ENCODE results near the gene CPPED1.
"Not testable (repeated sequence)": the region's sequence is repeated elsewhere in the genome, so short reads cannot be mapped to it uniquely, and the experiment has no call there.

CPPED1 gene

GRCh38 chr16:12801511-12802042, 2.1 kb downstream of the CPPED1 start:
- DNase-seq, result no peak

DNA sequence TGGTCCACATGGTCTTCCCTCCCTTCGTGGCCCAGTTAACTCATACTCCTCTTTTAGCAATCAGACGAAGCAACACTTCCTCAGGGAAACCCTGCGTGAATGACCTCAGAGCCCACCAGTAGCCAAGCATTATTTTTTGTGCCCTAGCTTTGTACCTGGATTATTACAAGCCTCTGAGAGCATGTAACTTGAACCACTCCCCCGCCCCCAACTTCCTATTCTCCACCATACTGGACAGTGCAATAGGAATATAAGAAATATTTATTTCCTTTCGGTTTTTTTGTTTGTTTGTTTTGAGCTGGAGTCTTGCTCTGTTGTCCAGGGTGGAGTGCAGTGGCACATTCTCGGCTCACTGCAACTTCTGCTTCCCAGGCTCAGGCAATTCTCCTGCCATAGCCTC, 2.9 kb downstream of the CPPED1 start:
- DNase-seq, result no peak

GRCh38 chr16:12799996-12800395, 3.7 kb downstream of the CPPED1 start:
- not testable (repeated sequence) for DNase-seq

DNA sequence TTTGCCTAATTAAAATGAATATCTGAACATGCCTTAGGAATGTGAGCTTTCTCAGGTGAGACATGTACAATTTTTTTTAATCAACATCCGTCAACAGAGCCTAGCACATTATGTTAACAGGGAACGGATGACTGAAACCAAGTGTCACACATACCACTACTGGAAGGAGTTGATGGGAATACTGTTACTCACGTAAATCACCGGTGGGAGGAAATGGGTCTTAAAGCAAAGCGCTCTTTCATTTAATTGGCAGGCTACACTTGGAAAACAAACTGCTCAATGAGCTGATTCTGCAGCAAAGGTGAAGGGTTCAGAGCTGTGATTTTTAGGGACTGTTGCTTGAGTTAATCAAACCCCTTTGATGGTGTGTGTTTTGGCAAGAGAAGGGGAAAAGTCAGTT, 4.8 kb downstream of the CPPED1 start:
- no peak for DNase-seq

- no peak for DNase-seq
These were observed 5.5 kb downstream of the CPPED1 start for GRCh38 chr16:12798171-12798570.

GRCh38 chr16:12796498-12796897, 7.2 kb downstream of the CPPED1 start:
- DNase-seq, result no peak

DNA sequence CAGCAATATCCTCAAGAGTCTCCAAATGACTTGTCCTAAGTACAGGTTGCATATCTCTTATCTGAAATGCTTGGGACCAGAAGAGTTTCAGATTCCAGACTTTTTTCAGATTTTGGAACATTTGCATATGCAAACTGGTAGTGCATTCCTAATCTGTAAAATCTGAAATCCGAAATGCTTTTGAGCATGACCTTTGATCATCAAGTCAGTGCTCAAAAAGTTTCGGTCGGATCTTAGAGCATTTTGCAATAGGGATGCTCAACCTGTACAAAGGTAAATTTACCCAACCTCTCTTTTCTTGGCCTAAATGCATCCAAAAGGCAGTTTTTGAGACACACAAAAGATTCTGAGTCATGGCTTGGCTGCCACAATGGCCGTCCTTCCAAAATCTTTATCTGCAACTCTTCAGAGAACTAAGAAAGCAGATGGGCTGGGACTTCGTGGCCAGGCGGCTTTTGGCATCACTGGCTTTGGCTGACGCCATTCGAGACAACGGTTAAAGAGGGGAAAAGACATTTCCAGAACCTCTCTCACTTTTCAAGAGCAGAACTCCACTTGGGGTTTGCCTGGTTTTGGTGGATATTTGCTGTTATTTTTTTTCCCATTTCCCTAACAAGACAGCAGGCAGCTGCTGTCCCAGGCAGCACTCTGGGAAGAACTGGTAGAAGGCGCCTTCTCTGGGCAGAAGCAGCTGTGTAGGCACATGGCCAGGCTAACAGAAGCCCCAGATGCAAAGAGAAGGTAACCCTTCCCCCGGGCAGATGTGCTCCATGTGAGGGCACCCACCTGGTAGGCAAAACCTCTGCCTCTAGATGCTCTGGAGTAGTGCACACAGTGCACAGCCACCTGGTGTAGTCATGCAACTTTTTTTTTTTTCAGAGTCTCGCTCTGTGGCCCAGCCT, 8.9 kb downstream of the CPPED1 start:
- no peak for DNase-seq

DNA sequence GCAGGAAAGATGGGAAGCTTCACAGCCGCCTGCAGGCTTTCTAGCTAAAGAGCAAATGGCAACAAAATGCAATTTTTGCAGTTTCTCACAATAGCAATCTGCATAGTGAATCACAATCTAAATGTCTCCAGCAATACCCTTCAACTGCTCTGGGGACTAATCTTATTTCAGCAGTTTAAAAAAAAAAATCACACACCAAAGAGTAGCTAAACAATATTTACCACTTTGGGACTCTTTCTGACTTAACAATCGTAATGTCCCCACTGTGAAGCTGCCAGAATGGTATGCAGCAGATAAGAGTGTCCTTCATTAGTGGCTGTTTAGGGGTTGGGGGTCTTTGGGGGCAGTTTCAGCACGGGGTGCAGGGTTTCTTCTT, 9.8 kb downstream of the CPPED1 start:
- no peak for DNase-seq

GRCh38 chr16:12793120-12793864, 10.4 kb downstream of the CPPED1 start:
- DNase-seq, result no peak

DNA sequence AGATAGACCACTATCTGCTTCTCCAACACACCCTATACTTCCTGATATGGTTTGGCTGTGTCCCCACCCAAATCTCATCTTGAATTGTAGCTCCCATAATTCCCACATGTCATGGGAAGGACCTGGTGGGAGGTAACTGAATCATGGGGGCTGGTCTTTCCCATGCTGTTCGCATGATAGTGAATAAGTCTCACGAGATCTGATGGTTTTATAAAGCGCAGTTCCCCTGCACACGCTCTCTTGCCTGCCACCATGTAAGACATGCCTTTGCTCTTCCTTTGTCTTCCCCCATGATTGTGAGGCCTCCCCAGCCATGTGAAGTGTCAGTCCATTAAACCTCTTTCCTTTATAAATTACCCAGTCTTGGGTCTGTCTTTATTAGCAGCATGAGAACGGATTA, 11.2 kb downstream of the CPPED1 start:
- not testable (repeated sequence) for DNase-seq

GRCh38 chr16:12791340-12791739, 12.3 kb downstream of the CPPED1 start:
- DNase-seq, result no peak

DNA sequence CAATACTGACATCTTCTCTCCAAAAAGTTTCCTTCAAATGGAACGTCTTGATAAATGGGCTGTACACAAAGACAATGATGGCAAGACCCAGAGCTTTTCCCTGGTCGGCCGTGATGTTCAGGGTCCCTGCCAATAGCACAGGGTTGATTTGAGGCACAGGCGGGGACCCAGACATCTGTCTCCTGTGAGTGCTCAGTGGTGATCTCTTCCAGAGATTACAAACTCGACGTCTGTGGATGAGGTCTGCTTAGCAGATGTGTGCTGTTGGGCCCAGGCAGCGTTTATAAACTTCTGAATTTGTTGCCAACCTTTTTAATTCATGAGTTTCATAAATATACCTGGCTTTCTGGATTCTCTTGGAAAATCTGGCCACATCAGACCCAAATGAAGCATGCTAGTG, 14.9 kb downstream of the CPPED1 start:
- no peak for DNase-seq

DNA sequence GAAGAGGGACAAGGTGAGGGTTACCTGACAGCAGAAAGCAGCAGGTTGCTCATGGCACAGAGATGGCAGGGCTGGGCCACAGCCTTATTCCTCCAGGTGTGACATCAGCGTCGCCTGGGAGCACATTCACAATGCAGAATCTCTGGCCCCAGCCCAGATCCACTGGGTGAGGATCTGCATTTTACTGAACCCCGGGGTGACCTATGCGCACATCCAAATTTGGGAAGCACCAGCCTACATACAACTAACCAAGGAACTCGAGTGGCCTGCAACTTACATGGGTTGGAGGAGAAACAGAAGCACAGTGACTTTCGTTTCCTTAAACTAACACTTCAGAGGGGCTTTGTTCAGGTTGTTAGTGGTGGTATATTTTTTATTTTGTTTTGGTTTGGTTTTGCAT, 17.6 kb downstream of the CPPED1 start:
- DNase-seq, result no peak

- DNase-seq, result no peak
These were observed 19.6 kb downstream of the CPPED1 start for GRCh38 chr16:12784076-12784475.

DNA sequence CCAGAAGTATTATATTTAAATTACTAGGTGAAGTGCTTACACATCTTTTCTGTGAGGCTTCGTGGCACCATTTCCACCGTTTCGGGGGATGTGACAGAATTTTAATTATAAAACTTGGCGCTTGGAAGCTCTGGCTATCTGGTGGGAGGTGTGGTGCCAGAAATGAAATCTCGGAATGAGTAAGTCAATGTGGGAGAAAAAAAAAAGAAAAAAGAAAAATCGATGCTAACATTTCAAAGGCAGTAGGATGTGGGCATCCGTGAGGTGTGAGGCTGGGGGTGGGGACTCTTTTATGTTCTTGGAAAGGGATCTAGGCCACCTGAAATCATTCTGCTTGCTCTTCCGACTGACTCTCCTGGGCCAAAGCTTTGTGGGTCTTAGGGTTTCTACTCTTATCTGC, 21.9 kb downstream of the CPPED1 start:
- DNase-seq, result no peak

- DNase-seq, result no peak
These were observed 23.2 kb downstream of the CPPED1 start for GRCh38 chr16:12780467-12780866.

DNA sequence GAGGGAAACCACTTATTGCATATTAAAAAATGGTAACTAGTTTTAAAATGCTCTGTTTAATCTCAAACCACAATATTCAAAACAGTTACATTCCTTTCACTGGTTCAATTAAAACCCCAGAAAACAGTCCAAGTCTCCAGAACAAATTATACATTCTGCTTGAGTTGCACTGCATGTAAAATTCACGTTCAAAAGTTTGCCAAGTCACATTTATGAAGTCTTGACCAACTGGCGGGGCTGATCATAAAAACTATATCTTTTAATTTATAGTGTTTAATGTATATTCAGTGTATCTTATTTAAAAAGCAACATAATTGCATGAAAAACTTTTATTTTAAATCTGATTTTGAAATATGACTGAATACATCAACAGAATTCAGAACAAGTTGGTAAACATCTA, 25.0 kb downstream of the CPPED1 start:
- DNase-seq, result no peak

GRCh38 chr16:12775656-12776236, 27.9 kb downstream of the CPPED1 start:
- no peak for DNase-seq

GRCh38 chr16:12773221-12773620, 30.5 kb downstream of the CPPED1 start:
- DNase-seq, result no peak

DNA sequence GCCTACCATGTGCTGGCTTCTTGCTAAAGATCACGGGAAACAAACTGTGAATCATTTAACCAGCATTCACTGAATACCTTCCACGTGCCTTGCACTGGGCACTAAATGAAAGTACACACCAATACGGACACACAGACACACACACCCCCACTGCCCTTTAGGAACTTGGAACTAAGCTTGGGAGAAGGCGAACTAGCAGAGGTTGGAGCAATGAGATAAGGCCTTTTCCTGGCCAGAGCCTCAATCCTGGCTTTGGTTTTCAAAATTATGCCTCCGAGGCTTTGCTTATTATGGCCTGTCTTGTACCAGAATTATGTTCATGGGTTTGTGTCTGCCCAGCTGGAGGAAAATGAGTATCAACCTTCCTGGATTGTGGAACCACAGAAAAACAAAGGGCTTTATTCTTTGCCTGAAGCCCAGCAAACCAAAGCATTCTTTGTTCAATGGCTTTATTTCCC, 32.3 kb downstream of the CPPED1 start:
- no peak for DNase-seq

GRCh38 chr16:12769525-12769924, 34.2 kb downstream of the CPPED1 start:
- no peak for DNase-seq

- DNase-seq, result no peak
These were observed 35.8 kb downstream of the CPPED1 start for GRCh38 chr16:12767897-12768296.

DNA sequence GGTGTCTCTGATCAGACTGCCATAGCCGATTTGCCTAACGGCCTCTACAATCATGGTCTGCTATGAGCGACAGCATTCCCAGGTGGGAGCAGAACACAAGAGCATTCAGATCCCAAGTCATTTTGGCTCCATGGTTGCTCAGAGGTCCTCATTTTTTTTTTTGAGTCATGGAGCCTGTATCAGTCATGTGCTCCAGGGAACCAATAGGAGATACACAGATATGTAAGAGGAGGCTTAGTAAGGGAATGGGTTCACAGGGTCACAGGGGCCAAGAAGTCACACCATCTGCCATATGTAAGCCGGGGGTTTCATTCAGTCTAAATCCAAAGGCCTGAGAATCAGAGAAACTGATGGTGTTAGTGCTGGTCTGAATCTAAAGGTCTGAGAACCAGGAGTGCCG, 36.8 kb downstream of the CPPED1 start:
- DNase-seq, result no peak

DNA sequence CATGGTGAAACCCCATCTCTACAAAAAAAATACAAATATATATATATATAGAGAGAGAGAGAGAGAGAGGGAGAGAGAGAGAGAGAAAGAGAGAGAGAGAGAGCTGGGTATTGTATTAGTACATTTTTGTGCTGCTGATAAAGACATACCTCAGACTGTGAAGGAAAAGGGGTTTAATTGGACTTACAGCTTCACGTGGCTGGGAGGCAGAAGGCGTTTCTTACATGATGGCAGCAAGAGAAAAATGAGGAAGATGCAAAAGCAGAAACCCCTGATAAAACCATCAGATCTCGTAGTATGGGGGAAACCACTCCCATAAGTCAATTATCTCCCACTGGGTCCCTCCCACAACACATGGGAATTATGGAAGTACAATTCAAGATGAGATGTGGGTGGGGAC, 37.5 kb downstream of the CPPED1 start:
- not testable (repeated sequence) for DNase-seq

Measured in activated CD4-positive, alpha-beta T cell treated with anti-CD3 and anti-CD28 coated beads, Interleukin-2, amount 50 U/mL, for 1 hour (primary cell).